ENCODE data around the gene HAL.

- no peak for TF ChIP-seq POLR2A (IDR thresholded peaks at IDR 0.05)
- TF ChIP-seq, protein P1, sequence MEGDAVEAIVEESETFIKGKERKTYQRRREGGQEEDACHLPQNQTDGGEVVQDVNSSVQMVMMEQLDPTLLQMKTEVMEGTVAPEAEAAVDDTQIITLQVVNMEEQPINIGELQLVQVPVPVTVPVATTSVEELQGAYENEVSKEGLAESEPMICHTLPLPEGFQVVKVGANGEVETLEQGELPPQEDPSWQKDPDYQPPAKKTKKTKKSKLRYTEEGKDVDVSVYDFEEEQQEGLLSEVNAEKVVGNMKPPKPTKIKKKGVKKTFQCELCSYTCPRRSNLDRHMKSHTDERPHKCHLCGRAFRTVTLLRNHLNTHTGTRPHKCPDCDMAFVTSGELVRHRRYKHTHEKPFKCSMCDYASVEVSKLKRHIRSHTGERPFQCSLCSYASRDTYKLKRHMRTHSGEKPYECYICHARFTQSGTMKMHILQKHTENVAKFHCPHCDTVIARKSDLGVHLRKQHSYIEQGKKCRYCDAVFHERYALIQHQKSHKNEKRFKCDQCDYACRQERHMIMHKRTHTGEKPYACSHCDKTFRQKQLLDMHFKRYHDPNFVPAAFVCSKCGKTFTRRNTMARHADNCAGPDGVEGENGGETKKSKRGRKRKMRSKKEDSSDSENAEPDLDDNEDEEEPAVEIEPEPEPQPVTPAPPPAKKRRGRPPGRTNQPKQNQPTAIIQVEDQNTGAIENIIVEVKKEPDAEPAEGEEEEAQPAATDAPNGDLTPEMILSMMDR (IDR thresholded peaks at IDR 0.05), result no peak
Observed at GRCh38 chr12:95997911-95998510, 1.9 kb upstream of the HAL start.

Data from vagina (tissue), 2 donors.